HG02852 (cell line): ENCODE data around the gene CMSS1.

Source experiments
- ATAC-seq: cut with Tn5 transposase; IDR thresholded peaks from one replicate; pipeline ENCODE4 v1.9.1; 2021; ENCODE audit warnings: mild to moderate bottlenecking, moderate library complexity; ENCODE audit not compliant: unreplicated experiment

CMSS1 gene

GRCh38 chr3:99850608-99851007 lies 32.9 kb downstream of the CMSS1 start:
- no peak for ATAC-seq

- no peak for ATAC-seq
Observed at GRCh38 chr3:99851955-99852354, 34.3 kb downstream of the CMSS1 start.

- ATAC-seq = no peak
Observed at GRCh38 chr3:99852851-99853250, 35.2 kb downstream of the CMSS1 start.

GRCh38 chr3:99854756-99855298 lies 37.2 kb downstream of the CMSS1 start:
- ATAC-seq = no peak

DNA sequence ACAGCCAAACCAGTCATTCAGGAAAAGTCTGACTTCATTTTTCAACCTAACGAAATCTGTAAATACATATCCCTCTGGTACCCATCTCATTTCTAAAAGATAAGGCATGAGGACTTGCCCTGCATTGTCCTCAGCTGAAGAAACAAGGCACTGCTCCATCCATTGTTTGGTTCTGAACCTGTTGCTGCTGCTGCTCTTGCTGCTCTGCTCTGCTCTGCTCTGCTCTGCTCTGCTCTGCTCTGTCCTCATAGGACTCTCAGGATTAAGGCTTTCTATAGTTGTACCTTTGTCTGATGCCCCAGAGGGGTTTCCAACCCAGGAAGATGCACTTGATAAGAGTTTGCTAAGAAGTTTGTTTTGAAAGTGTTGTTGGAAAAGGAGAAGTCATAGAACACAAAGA lies 38.2 kb downstream of the CMSS1 start:
- ATAC-seq = no peak

GRCh38 chr3:99856437-99857220 lies 39.0 kb downstream of the CMSS1 start:
- ATAC-seq = no peak

DNA sequence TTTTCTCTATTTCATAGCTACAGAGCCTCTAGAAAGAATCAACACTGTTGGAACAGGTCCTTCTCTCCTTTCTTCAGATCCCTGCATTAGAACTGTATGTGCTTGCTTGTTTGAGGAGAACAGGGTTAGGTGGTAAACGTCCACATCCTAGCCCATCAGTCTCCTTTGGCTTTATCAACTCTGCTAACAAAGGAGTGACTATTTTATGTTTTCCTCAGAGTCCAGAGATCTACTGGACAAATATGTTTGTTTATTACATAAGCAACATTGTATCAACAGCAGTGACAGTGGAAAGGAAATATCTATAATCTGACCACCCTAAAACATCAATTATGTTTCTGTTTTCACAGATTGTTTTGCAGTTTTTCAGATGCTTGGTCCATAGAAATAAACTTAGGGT lies 39.6 kb downstream of the CMSS1 start:
- no peak for ATAC-seq

- ATAC-seq = no peak
Observed at GRCh38 chr3:99858469-99858868, 40.8 kb downstream of the CMSS1 start.

DNA sequence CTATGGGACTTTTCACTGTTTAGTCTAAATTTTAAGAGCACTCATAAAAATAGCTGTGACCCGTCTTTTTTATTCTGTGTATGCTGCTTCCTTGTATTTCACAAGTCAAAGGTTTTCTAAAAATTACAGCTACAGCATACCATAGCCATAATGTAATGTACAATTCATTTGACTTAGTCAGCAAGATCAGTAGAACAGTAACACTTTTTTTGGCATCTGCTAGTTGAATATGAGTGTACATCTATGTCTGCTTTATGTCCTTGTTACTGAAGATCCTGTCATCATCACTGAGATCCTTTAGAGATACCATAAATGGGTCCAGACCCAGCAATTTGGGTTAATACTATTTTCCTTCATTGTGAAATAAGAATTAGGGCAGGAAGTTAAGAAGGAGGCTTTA lies 42.2 kb downstream of the CMSS1 start:
- no peak for ATAC-seq

- no peak for ATAC-seq
Observed at GRCh38 chr3:99861216-99861615, 43.6 kb downstream of the CMSS1 start.

- ATAC-seq = no peak
Observed at GRCh38 chr3:99862208-99862607, 44.5 kb downstream of the CMSS1 start.

GRCh38 chr3:99863002-99863401 lies 45.3 kb downstream of the CMSS1 start:
- ATAC-seq = no peak

DNA sequence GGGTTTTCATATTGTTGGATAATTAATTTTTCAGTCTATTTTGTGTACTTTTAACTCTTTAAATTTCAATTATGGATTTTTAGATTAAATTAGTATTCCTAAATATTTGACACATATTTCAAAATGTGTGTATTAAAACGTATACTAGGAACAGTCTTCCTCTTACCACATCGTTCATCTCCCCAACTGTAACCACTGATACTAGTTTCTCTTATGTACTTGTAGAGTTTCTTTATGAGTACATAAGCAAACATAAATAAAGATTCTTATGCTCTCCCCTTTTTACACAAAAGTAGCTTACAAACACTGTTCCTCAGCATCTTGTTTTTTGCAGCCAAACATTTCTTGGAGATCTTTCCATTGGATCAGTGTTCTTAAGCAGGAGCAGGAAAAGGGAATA lies 45.9 kb downstream of the CMSS1 start:
- ATAC-seq = peak; percentile 63

DNA sequence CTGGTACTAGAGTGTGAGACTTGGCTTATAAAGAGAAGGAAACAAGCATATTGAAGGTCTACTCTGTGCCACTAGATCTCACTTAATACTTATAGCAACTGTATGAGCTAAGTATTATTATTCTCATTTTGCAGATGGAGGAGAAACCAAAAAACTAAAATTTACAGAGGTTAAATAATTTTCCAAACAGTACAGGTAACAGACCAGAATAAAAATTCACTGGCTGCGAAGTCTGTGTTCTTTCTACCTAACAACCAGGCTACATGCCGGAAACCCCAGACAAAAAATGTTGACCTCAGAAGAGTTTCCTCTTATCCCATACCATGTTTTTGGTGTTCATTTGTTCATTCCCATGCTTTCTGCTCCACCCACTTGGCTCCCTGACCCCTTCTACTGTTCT lies 46.6 kb downstream of the CMSS1 start:
- no peak for ATAC-seq

GRCh38 chr3:99865321-99865720 lies 47.7 kb downstream of the CMSS1 start:
- no peak for ATAC-seq

GRCh38 chr3:99866261-99866761 lies 48.6 kb downstream of the CMSS1 start:
- ATAC-seq = no peak

DNA sequence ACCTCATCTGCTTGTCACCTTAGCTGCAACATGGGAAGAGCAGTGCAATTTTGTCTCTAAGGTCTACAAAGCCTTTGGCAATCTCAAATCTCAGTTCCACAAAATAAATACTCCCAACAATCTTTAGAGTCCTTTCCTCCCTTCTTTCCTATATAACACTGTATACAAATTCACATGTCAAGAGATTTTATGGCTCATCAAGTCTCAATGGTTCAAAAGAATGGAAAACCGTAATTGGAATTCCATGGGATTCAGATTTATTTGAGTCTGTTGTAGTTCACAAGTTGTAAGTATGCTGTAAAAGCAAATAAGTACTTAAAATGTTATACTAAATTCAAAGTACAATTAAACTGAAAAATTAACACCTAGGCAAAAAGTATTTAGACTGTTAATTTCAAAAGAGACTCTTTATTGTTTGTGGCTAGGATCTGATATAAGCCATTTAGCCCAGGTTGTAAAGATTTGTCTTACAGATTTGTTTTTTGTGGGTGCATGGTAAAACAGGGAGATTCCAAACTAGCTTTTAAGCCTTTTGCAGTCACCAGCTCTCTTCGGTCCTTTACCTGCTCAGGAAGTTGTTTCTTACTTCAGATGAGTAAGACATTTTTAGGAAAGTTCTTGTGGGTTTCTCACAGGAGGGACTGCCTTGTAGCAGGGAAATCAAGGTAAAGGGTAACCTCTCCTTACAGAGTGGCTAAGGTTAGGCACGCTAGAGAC lies 50.1 kb downstream of the CMSS1 start:
- ATAC-seq = no peak

DNA sequence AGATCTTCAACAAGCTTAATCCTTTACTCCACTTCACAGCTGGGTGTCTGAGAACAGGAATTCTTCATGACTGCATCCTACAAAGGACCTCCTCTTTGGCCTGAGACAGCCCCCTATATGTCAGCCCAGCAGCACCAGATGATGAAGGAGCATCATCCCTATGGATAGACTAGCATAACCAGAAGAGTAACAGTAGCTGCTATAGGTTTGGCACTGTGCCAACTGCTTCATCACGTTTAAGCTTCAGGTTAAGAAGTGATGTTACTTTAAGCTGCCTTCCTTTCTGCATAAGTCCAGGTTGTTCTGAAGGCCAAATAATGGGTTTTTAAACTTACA lies 50.6 kb downstream of the CMSS1 start:
- ATAC-seq = no peak

- ATAC-seq = no peak
Observed at GRCh38 chr3:99869621-99870020, 52.0 kb downstream of the CMSS1 start.

- no peak for ATAC-seq
Observed at GRCh38 chr3:99870712-99871111, 53.0 kb downstream of the CMSS1 start.

- no peak for ATAC-seq
Observed at GRCh38 chr3:99871231-99872045, 53.8 kb downstream of the CMSS1 start.
